Lower leg skin (tissue), 3 donors: ENCODE data around the gene ANXA6.

Experiments
- POLR2A ChIP-seq, 2 donors: fragments of 450-650 bp; IDR thresholded peaks; one replicate each; pipeline ENCODE4 v1.6.1; 2016 to 2017; ENCODE audit warnings: antibody characterized with exemption in 2 of 2, mild to moderate bottlenecking in 1 of 2, moderate library complexity in 1 of 2
- TF ChIP-seq, protein P1 (sequence below), 3 donors: fragments of 450-650 bp; IDR thresholded peaks; one replicate each; pipeline ENCODE4 v1.5.1; 2016; ENCODE audit warnings: antibody characterized with exemption in 3 of 3, mild to moderate bottlenecking in 3 of 3, moderate library complexity in 2 of 3

DNA sequence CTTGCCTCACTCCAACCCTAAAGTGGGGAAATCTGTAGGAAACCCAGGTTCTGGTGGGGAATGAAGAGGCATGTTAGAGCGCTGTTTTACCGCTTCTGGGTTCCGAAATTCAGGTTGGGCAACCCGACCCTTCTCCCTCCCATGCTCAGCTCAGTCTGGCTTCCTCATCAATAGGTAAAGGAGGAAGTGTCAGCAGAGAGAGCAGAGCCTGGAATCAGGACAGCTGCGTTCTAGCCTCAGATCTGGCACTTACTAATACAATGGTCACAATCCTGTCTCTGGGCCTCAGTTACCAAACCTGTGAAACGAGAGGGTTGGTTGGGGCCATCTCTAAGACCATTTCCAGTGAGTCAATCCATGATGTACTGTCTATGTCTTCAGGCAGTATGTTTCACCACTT, 60.5 kb downstream of the ANXA6 start:
- TF ChIP-seq POLR2A (IDR thresholded peaks at IDR 0.05): no peak
- TF ChIP-seq, protein P1, sequence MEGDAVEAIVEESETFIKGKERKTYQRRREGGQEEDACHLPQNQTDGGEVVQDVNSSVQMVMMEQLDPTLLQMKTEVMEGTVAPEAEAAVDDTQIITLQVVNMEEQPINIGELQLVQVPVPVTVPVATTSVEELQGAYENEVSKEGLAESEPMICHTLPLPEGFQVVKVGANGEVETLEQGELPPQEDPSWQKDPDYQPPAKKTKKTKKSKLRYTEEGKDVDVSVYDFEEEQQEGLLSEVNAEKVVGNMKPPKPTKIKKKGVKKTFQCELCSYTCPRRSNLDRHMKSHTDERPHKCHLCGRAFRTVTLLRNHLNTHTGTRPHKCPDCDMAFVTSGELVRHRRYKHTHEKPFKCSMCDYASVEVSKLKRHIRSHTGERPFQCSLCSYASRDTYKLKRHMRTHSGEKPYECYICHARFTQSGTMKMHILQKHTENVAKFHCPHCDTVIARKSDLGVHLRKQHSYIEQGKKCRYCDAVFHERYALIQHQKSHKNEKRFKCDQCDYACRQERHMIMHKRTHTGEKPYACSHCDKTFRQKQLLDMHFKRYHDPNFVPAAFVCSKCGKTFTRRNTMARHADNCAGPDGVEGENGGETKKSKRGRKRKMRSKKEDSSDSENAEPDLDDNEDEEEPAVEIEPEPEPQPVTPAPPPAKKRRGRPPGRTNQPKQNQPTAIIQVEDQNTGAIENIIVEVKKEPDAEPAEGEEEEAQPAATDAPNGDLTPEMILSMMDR (IDR thresholded peaks at IDR 0.05): no peak
